ENCODE measurements around the gene DNAH5.

DNA sequence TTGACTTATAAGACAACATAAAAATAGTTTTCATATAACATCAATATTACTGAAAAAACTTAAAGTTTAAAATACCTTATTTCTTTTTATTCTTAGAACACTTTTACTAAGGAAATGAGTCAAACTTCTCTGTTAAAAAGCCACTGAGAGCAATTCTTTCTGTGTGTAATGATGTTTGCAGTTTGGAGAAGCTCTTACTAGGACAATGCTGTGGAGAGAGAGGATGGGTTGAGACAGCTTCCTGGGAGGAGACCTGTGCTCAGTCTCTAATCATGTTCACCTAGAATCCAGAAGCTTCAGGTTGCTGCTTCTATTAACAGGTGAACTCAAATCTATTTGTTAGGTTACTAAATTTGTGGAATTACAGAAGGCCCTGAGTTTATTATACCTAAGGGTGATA, 198.5 kb downstream of the DNAH5 start:
- TF ChIP-seq, protein P1, sequence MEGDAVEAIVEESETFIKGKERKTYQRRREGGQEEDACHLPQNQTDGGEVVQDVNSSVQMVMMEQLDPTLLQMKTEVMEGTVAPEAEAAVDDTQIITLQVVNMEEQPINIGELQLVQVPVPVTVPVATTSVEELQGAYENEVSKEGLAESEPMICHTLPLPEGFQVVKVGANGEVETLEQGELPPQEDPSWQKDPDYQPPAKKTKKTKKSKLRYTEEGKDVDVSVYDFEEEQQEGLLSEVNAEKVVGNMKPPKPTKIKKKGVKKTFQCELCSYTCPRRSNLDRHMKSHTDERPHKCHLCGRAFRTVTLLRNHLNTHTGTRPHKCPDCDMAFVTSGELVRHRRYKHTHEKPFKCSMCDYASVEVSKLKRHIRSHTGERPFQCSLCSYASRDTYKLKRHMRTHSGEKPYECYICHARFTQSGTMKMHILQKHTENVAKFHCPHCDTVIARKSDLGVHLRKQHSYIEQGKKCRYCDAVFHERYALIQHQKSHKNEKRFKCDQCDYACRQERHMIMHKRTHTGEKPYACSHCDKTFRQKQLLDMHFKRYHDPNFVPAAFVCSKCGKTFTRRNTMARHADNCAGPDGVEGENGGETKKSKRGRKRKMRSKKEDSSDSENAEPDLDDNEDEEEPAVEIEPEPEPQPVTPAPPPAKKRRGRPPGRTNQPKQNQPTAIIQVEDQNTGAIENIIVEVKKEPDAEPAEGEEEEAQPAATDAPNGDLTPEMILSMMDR (IDR thresholded peaks at IDR 0.05 in 8 of 11, conservative IDR thresholded peaks at IDR 0.05 in 3 of 11) = no peak
- TF ChIP-seq POLR2AphosphoS5 (IDR thresholded peaks at IDR 0.05) = no peak
